A549 (cell line): ENCODE results near the gene FBXL13.

Experiments used
- EP300 ChIP-seq, 2 experiments: fragments of >200 bp; sonication (Bioruptor Twin); formaldehyde crosslinking; IDR thresholded peaks; 2 replicates in 1 of 2; 3 replicates in 1 of 2; pipeline ENCODE4 v1.6.1; 2016 to 2017
- FOXS1 ChIP-seq: fragments of 250-450 bp; sonication (Bioruptor Pico); IDR thresholded peaks from 2 replicates; pipeline ENCODE4 v1.5.0; 2020; ENCODE audit warnings: mild to moderate bottlenecking, moderate library complexity
- GATA3 ChIP-seq: IDR thresholded peaks from 2 replicates; pipeline ENCODE4 v1.6.1; 2012; ENCODE audit warnings: borderline replicate concordance
- HDAC2 ChIP-seq: fragments of 200-600 bp; sonication (generic); IDR thresholded peaks from 2 replicates; pipeline ENCODE4 v1.6.1; 2016
- KDM1A ChIP-seq: fragments of 200-600 bp; sonication (generic); IDR thresholded peaks from 2 replicates; pipeline ENCODE4 v1.6.1; 2016; ENCODE audit warnings: low read depth, mild to moderate bottlenecking
- NFE2L2 ChIP-seq: fragments of 150-350 bp; conservative IDR thresholded peaks from 2 replicates; pipeline ENCODE4 v1.6.1; 2014; ENCODE audit warnings: low read length
- POLR2A ChIP-seq: IDR thresholded peaks from 2 replicates; pipeline ENCODE4 v1.6.1; 2012; ENCODE audit warnings: mild to moderate bottlenecking, low read length
- RCOR1 ChIP-seq: fragments of 150-350 bp; IDR thresholded peaks from 2 replicates; pipeline ENCODE4 v1.6.1; 2014; ENCODE audit warnings: antibody characterized with exemption, low read length, low read depth
- TF ChIP-seq, protein P1 (sequence below): fragments of >200 bp; sonication (Bioruptor Twin); formaldehyde crosslinking; IDR thresholded peaks from 3 replicates; pipeline ENCODE4 v1.5.1; 2016
- TF ChIP-seq, protein P2 (sequence below): fragments of 200-600 bp; sonication (generic); IDR thresholded peaks from 2 replicates; pipeline ENCODE4 v1.6.1; 2016; ENCODE audit warnings: antibody characterized with exemption, mild to moderate bottlenecking, moderate library complexity
- TF ChIP-seq, protein P3 (sequence below): fragments of >200 bp; sonication (Bioruptor Twin); formaldehyde crosslinking; IDR thresholded peaks from 3 replicates; pipeline ENCODE4 v1.6.1; 2016
- TF ChIP-seq, protein P4 (sequence below): IDR thresholded peaks from 2 replicates; pipeline ENCODE4 v1.6.1; 2012
- TF ChIP-seq, protein P5 (sequence below): fragments of 450-650 bp; IDR thresholded peaks from 2 replicates; pipeline ENCODE4 v1.6.1; 2014; ENCODE audit warnings: antibody characterized with exemption

DNA sequence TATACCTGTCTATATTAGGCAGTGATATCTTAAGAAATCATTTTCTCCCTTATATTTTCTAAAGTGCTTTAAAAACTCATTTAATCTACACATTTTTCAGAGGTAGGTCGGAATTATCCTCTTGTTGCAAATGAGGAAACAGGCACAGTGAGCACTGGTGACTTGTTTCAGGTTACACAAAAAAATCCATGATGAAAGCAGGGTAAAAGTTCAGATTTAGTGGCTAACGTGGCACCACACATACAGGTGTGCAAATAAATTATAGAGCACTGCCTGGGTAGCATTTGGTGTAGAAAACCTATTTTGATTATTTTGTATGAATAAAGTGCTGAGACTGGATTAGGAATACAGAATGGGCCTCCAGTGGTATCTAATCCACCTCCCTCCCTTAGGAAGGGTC, 26.9 kb upstream of the FBXL13 start:
- TF ChIP-seq, protein P1, sequence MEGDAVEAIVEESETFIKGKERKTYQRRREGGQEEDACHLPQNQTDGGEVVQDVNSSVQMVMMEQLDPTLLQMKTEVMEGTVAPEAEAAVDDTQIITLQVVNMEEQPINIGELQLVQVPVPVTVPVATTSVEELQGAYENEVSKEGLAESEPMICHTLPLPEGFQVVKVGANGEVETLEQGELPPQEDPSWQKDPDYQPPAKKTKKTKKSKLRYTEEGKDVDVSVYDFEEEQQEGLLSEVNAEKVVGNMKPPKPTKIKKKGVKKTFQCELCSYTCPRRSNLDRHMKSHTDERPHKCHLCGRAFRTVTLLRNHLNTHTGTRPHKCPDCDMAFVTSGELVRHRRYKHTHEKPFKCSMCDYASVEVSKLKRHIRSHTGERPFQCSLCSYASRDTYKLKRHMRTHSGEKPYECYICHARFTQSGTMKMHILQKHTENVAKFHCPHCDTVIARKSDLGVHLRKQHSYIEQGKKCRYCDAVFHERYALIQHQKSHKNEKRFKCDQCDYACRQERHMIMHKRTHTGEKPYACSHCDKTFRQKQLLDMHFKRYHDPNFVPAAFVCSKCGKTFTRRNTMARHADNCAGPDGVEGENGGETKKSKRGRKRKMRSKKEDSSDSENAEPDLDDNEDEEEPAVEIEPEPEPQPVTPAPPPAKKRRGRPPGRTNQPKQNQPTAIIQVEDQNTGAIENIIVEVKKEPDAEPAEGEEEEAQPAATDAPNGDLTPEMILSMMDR: no peak
- TF ChIP-seq NFE2L2: no peak
- TF ChIP-seq, protein P2, sequence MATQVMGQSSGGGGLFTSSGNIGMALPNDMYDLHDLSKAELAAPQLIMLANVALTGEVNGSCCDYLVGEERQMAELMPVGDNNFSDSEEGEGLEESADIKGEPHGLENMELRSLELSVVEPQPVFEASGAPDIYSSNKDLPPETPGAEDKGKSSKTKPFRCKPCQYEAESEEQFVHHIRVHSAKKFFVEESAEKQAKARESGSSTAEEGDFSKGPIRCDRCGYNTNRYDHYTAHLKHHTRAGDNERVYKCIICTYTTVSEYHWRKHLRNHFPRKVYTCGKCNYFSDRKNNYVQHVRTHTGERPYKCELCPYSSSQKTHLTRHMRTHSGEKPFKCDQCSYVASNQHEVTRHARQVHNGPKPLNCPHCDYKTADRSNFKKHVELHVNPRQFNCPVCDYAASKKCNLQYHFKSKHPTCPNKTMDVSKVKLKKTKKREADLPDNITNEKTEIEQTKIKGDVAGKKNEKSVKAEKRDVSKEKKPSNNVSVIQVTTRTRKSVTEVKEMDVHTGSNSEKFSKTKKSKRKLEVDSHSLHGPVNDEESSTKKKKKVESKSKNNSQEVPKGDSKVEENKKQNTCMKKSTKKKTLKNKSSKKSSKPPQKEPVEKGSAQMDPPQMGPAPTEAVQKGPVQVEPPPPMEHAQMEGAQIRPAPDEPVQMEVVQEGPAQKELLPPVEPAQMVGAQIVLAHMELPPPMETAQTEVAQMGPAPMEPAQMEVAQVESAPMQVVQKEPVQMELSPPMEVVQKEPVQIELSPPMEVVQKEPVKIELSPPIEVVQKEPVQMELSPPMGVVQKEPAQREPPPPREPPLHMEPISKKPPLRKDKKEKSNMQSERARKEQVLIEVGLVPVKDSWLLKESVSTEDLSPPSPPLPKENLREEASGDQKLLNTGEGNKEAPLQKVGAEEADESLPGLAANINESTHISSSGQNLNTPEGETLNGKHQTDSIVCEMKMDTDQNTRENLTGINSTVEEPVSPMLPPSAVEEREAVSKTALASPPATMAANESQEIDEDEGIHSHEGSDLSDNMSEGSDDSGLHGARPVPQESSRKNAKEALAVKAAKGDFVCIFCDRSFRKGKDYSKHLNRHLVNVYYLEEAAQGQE: no peak
- TF ChIP-seq POLR2A: no peak
- TF ChIP-seq, protein P3, sequence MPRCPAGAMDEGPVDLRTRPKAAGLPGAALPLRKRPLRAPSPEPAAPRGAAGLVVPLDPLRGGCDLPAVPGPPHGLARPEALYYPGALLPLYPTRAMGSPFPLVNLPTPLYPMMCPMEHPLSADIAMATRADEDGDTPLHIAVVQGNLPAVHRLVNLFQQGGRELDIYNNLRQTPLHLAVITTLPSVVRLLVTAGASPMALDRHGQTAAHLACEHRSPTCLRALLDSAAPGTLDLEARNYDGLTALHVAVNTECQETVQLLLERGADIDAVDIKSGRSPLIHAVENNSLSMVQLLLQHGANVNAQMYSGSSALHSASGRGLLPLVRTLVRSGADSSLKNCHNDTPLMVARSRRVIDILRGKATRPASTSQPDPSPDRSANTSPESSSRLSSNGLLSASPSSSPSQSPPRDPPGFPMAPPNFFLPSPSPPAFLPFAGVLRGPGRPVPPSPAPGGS: no peak
- TF ChIP-seq FOXS1 (CRISPR knock-in tag): no peak
- TF ChIP-seq RCOR1: no peak
- TF ChIP-seq, protein P4, sequence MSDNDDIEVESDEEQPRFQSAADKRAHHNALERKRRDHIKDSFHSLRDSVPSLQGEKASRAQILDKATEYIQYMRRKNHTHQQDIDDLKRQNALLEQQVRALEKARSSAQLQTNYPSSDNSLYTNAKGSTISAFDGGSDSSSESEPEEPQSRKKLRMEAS: no peak
- TF ChIP-seq, protein P5, sequence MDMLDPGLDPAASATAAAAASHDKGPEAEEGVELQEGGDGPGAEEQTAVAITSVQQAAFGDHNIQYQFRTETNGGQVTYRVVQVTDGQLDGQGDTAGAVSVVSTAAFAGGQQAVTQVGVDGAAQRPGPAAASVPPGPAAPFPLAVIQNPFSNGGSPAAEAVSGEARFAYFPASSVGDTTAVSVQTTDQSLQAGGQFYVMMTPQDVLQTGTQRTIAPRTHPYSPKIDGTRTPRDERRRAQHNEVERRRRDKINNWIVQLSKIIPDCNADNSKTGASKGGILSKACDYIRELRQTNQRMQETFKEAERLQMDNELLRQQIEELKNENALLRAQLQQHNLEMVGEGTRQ: no peak
- no peak for TF ChIP-seq GATA3
- TF ChIP-seq KDM1A: no peak
- no peak for TF ChIP-seq EP300 (IDR thresholded peaks at IDR 0.05)
- no peak for TF ChIP-seq HDAC2
